GM13977 (cell line): ENCODE measurements around the gene FSTL1.

Source experiments
- DNase-seq: peaks from one replicate; pipeline ENCODE4 v3.0.0; 2012; ENCODE audit warnings: low spot score
- in situ Hi-C: fragments of 300-500 bp; cut with MboI; formaldehyde crosslinking; loops from one replicate; pipeline ENCODE4 v1.12.0; 2022; ENCODE audit warnings: low sequenced_read_pairs, low pct_unique_long_range_greater_than_20kb, mixed read lengths, inconsistent platforms; ENCODE audit not compliant: unreplicated experiment
- TF ChIP-seq, protein P1 (sequence below): IDR thresholded peaks from 2 replicates; pipeline ENCODE4 v1.5.1; 2012; ENCODE audit warnings: mild to moderate bottlenecking, control low read depth; ENCODE audit not compliant: insufficient read depth; ENCODE audit errors: extremely low read depth, missing control alignments

FSTL1 gene

DNA sequence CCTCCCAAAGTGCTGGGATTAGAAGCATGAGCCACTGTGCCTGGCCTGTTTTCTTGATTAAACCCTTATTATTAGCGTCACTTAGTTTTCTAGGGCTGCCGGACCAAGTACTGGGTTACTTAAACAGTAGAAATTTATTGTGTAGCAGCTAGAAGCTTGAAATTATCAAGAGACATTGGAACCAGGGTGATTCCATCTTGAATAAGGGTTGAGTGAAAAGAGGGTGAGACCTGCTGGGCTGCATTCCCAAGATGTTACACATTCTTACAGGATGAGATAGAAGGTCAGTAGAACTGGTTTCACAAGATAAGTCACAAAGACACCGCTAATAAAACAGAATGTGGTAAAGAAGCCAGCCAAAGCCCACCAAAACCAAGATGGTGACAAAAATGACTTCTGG lies 18.6 kb upstream of the FSTL1 start:
- TF ChIP-seq, protein P1, sequence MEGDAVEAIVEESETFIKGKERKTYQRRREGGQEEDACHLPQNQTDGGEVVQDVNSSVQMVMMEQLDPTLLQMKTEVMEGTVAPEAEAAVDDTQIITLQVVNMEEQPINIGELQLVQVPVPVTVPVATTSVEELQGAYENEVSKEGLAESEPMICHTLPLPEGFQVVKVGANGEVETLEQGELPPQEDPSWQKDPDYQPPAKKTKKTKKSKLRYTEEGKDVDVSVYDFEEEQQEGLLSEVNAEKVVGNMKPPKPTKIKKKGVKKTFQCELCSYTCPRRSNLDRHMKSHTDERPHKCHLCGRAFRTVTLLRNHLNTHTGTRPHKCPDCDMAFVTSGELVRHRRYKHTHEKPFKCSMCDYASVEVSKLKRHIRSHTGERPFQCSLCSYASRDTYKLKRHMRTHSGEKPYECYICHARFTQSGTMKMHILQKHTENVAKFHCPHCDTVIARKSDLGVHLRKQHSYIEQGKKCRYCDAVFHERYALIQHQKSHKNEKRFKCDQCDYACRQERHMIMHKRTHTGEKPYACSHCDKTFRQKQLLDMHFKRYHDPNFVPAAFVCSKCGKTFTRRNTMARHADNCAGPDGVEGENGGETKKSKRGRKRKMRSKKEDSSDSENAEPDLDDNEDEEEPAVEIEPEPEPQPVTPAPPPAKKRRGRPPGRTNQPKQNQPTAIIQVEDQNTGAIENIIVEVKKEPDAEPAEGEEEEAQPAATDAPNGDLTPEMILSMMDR = no peak
- no peak for DNase-seq
- in situ Hi-C loops = no loop called here

DNA sequence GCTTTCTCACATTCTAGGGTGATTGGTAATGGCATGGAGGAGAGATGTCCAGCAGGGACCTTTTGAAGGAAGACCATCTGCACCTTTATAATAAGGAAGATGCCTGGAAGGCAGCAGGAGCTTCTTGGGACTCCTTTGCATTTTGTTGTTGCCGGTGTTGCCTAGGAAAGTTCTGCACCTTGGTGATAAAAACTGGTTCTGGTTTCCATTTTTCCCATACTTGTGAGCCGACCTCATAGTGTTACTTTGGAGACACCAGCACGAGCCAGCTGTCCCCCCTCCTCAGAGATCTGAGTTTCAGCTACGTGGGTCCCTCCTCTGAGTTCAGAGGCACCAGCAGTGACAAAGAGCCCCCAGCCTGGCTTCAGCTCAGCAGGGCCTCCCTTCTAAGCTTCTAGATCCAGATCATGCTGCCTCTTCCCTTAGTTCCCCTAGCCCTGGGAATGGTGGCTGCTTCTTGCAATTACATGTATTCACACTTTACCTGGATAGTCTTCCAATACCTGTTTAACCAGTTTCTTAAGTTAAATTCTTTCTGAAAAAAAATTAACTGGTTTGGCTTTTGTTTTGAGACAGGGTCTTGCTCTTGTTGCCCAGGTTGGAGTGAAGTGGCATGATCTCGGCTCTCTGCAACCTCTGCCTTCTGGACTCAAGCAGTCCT lies 18.0 kb upstream of the FSTL1 start:
- TF ChIP-seq, protein P1 = no peak
- in situ Hi-C loops = no loop called here
- no peak for DNase-seq

DNA sequence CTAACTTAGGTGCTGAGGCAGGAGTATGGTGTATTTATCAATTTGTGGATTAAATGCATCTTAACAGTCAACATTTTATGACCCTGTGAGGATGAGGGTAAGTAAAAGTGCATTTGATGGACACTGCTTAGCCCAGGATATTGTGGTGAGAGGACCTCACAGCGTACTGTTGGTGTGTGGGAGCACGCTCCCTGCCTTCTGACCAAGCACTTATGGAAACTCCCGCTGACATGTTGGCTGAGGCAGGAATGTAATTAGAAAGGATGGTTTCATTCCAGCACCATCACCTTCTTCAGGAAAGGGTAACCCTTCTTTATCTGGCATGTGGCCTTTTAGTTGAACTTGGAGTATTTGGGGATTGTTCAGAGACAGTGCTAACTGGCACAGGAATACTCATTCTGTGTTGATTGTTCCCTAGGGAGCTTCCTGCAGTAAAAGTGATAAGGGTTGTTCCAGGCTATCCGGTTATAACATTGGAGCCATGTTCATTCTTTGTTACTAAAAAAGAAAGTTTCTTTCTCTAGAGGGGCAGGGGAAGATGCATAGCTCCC lies 11.7 kb upstream of the FSTL1 start:
- in situ Hi-C loops = no loop called here
- TF ChIP-seq, protein P1 = no peak
- no peak for DNase-seq

DNA sequence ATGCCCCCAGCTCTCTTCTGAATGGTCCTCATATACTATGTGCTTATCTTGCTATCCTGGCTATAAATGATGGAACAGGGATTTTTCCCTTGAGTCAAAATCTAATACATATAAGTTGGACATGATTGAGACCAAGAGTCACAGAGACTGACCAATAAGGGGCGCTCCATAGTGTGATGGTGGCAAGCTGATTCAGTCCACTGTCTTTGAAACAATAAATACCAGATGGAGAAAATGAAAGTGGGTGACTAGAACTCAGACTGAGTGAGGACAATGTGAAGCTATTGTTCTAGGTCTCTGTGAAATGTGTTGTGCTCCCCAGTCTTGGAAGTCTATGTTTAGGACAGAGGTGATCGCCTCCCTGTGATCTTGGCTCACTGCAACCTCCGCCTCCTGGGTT lies 10.6 kb upstream of the FSTL1 start:
- no peak for DNase-seq
- TF ChIP-seq, protein P1 = peak; percentile 3
- in situ Hi-C loops = no loop called here

DNA sequence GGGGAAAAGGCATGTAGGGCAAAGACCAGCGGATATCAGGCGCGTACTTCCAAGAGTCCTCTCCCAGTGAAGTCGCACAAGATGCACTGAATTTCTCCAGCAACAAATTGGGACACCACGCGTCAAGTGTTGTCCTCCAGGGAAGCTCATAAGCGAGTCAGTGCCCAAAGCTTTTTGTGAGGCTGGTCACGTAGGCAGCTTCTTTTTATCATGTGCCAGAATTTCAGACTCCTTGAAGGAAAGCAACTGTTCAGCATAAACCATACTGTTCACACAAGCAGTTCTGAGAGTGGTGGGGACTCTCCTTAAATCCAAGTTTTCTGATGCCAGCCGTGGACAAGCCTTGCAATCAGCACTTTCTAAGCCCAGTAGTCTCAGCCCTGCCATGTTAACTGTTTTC lies 10.1 kb upstream of the FSTL1 start:
- in situ Hi-C loops = no loop called here
- TF ChIP-seq, protein P1 = no peak
- DNase-seq = no peak

DNA sequence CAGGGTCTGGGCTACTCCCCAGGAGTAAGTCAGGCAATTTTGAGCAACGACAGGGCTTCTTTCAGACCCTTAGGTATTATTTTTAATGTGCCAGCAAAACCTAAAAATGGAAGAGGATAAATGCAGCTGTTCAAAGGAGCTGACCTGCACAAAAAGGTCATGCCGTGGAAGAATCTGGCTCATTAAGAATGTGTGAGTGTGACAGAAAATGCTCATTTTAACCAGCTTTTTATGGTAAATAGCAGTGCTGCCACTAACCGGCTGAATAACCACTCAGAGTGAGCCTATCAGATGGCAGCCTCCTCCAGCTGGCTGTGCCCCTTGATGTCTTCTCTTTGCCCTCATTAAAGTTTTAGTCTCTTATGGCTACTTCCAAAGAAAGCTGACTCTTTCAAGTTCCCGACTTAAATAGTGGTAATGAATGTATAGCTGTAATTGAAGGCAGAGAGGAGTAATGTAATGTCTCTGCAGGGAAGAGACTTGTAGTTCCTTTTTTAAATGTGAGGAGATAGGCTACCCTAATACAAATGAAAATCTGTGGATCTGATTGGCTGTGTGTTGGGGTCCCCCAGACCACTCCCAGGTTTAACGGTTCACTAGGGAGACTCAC lies 9.5 kb upstream of the FSTL1 start:
- in situ Hi-C loops = no loop called here
- DNase-seq = no peak
- TF ChIP-seq, protein P1 = no peak
